K562 (cell line): Measurements from ENCODE around the gene RPRML.

Experiments
- CBX2 ChIP-seq: fragments of 200-600 bp; sonication (generic); IDR thresholded peaks from one replicate; pipeline ENCODE4 v1.6.1; 2012; ENCODE audit warnings: mild to moderate bottlenecking, low read length, inconsistent platforms; ENCODE audit not compliant: insufficient read depth, poor library complexity, severe bottlenecking
- IRF1 ChIP-seq: sonication (generic); formaldehyde crosslinking; IDR thresholded peaks from 2 replicates; pipeline ENCODE4 v1.8.0; 2022; ENCODE audit warnings: missing genetic modification reagents, mild to moderate bottlenecking, borderline replicate concordance
- NR2C1 ChIP-seq, 2 experiments: fragments of 450-650 bp; IDR thresholded peaks; 2 replicates each; pipeline ENCODE4 v1.6.1; 2017; ENCODE audit warnings: mild to moderate bottlenecking in 2 of 2, antibody characterized with exemption in 1 of 2, inconsistent platforms in 1 of 2, missing compliant biosample characterization in 1 of 2, missing genetic modification characterization in 1 of 2
- POLR2A ChIP-seq: fragments of 450-650 bp; conservative IDR thresholded peaks from 2 replicates; pipeline ENCODE4 v1.6.1; 2016
- SAFB ChIP-seq: fragments of 200-400 bp; formaldehyde crosslinking; IDR thresholded peaks from 2 replicates; pipeline ENCODE4 v1.6.1; 2017; ENCODE audit warnings: low read depth, low read length, borderline replicate concordance
- SAFB2 ChIP-seq: fragments of 200-400 bp; formaldehyde crosslinking; IDR thresholded peaks from 2 replicates; pipeline ENCODE4 v1.6.1; 2018; ENCODE audit warnings: borderline replicate concordance, low read length, low read depth, moderate library complexity; ENCODE audit not compliant: severe bottlenecking
- SUPT5H ChIP-seq: fragments of 450-650 bp; IDR thresholded peaks from 2 replicates; pipeline ENCODE4 v1.6.1; 2016
- TAF1 ChIP-seq: IDR thresholded peaks from 2 replicates; pipeline ENCODE4 v1.6.1; 2011; ENCODE audit warnings: mild to moderate bottlenecking, low read length, moderate library complexity; ENCODE audit not compliant: insufficient read depth, control insufficient read depth, severe bottlenecking; ENCODE audit errors: extremely low read depth

GRCh38 chr17:46991617-46992016 is 12.6 kb upstream of the RPRML start:
- TF ChIP-seq SAFB (no peak), SUPT5H (no peak), TAF1 (no peak), IRF1 (CRISPR knock-in tag) (no peak), NR2C1 (IDR thresholded peaks at IDR 0.05) (no peak), NR2C1 (tag; IDR thresholded peaks at IDR 0.05) (no peak), POLR2A (no peak), SAFB2 (no peak), CBX2 (no peak)
